Loucy (cell line): ENCODE results near the gene APBB2.

Source experiments
- H2AFZ ChIP-seq: fragments of 200-600 bp; sonication (generic); 2 replicates; pipeline ENCODE4 v1.6.0; 2016; ENCODE audit warnings: antibody characterized with exemption, mild to moderate bottlenecking, low read length, moderate library complexity
- H3F3A ChIP-seq: fragments of 200-600 bp; 2 replicates; pipeline ENCODE4 v1.6.0; 2016; ENCODE audit warnings: antibody characterized with exemption, low read depth, mild to moderate bottlenecking
- H3K27me3 ChIP-seq: fragments of 200-600 bp; sonication (generic); 2 replicates; pipeline ENCODE4 v1.6.1; 2014; ENCODE audit warnings: low read length, mild to moderate bottlenecking; ENCODE audit not compliant: insufficient read depth, poor library complexity, severe bottlenecking
- H3K36me3 ChIP-seq: fragments of 200-600 bp; sonication (generic); 2 replicates; pipeline ENCODE4 v1.6.1; 2016; ENCODE audit warnings: low read length; ENCODE audit not compliant: insufficient read depth
- H3K4me1 ChIP-seq: fragments of 200-600 bp; sonication (generic); 2 replicates; pipeline ENCODE4 v1.5.1; 2014; ENCODE audit warnings: low read length, mild to moderate bottlenecking; ENCODE audit not compliant: insufficient read depth, poor library complexity, severe bottlenecking
- H3K4me2 ChIP-seq: fragments of 200-600 bp; sonication (generic); 2 replicates; pipeline ENCODE4 v1.6.0; 2014; ENCODE audit warnings: antibody characterized with exemption, low read length, low read depth, mild to moderate bottlenecking; ENCODE audit not compliant: poor library complexity, severe bottlenecking
- H3K4me3 ChIP-seq: fragments of 200-600 bp; sonication (generic); 2 replicates; pipeline ENCODE4 v1.5.1; 2014; ENCODE audit warnings: low read length, mild to moderate bottlenecking, mixed read lengths; ENCODE audit not compliant: poor library complexity, severe bottlenecking
- H3K79me2 ChIP-seq: fragments of 200-600 bp; sonication (generic); 2 replicates; pipeline ENCODE4 v1.6.1; 2014; ENCODE audit warnings: low read length; ENCODE audit not compliant: insufficient read depth
- H3K9ac ChIP-seq: fragments of 200-600 bp; sonication (generic); 2 replicates; pipeline ENCODE4 v1.6.0; 2014; ENCODE audit warnings: mild to moderate bottlenecking, low read depth, low read length, moderate library complexity; ENCODE audit not compliant: poor library complexity, severe bottlenecking
- H3K9me2 ChIP-seq: fragments of 200-600 bp; sonication (generic); replicated peaks from 2 replicates; pipeline ENCODE4 v1.6.1; 2016; ENCODE audit warnings: low read depth, low read length, mixed read lengths
- H3K9me3 ChIP-seq: fragments of 200-600 bp; sonication (generic); 2 replicates; pipeline ENCODE4 v1.6.1; 2014; ENCODE audit warnings: mild to moderate bottlenecking, antibody characterized with exemption, low read length, low read depth; ENCODE audit not compliant: insufficient read depth
- H4K20me1 ChIP-seq: fragments of 200-600 bp; sonication (generic); 2 replicates; pipeline ENCODE4 v1.6.0; 2014; ENCODE audit warnings: antibody characterized with exemption, low read length, mild to moderate bottlenecking; ENCODE audit not compliant: insufficient read depth, poor library complexity, severe bottlenecking
- EZH2phosphoT487 ChIP-seq: fragments of 200-600 bp; IDR thresholded peaks from 2 replicates; pipeline ENCODE4 v1.6.1; 2018; ENCODE audit warnings: antibody characterized with exemption, mild to moderate bottlenecking, moderate library complexity, borderline replicate concordance
- TF ChIP-seq, protein P1 (sequence below): fragments of 200-600 bp; sonication (generic); conservative IDR thresholded peaks from 2 replicates; pipeline ENCODE4 v1.5.1; 2014; ENCODE audit warnings: mild to moderate bottlenecking, antibody characterized with exemption, low read length

APBB2 gene

DNA sequence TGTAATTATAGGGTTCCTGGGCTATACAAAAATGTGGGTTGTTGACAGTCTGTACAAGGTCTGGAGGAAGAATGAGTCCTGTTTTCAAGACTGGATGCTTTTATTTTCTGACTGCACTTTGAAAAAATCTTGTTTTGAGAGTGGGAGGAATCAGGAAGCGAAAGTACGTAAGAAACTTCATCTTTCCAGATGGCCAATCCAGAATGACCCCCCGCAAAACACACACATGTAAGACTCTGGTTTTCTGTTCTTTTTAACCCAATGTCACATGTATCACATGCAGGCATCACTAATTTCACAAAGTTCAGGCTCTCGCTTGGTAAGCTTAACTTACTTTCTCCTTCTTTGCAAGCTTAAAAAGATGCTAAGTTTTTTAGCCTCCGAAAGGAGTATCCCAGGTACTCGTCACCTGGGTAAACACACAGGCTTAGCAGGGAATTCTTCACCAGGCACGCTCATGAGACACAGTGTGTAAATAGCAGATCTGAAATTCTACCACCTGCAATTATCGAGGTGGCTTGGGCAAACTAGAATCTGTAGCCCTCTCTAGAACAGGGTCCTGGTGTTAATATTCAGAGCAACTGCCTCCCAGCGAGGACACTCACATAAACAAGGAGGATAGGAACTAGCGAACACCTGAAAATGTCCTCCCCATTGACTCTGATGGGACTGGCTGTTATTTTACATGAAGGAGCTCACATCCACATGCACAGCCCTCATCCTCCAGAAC is 373.9 kb downstream of the APBB2 start:
- H3K36me3 ChIP-seq: no peaks in the 10 kb centered on the region
- H3K9me2 ChIP-seq: no peaks in the 10 kb centered on the region
- no peak overlapping the region for H3K4me3 ChIP-seq
- no peaks in the 10 kb centered on the region for H3K27me3 ChIP-seq
- no peak overlapping the region for H2AFZ ChIP-seq
- H3F3A ChIP-seq: no peaks in the 10 kb centered on the region
- no peak overlapping the region for H3K9ac ChIP-seq
- no peak overlapping the region for H3K4me2 ChIP-seq
- no peaks in the 10 kb centered on the region for H3K79me2 ChIP-seq
- no peaks in the 10 kb centered on the region for H3K4me1 ChIP-seq
- H3K9me3 ChIP-seq: no peaks in the 10 kb centered on the region
- no peaks in the 10 kb centered on the region for H4K20me1 ChIP-seq
- no peak for TF ChIP-seq EZH2phosphoT487
- TF ChIP-seq, protein P1, sequence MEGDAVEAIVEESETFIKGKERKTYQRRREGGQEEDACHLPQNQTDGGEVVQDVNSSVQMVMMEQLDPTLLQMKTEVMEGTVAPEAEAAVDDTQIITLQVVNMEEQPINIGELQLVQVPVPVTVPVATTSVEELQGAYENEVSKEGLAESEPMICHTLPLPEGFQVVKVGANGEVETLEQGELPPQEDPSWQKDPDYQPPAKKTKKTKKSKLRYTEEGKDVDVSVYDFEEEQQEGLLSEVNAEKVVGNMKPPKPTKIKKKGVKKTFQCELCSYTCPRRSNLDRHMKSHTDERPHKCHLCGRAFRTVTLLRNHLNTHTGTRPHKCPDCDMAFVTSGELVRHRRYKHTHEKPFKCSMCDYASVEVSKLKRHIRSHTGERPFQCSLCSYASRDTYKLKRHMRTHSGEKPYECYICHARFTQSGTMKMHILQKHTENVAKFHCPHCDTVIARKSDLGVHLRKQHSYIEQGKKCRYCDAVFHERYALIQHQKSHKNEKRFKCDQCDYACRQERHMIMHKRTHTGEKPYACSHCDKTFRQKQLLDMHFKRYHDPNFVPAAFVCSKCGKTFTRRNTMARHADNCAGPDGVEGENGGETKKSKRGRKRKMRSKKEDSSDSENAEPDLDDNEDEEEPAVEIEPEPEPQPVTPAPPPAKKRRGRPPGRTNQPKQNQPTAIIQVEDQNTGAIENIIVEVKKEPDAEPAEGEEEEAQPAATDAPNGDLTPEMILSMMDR: no peak

GRCh38 chr4:40838742-40839141 is 375.6 kb downstream of the APBB2 start:
- Histone ChIP-seq H3K9me2 (no peaks in the 10 kb centered on the region), H3K9me3 (no peaks in the 10 kb centered on the region), H3K4me1 (no peaks in the 10 kb centered on the region), H3K4me2 (no peak overlapping the region), H3F3A (no peaks in the 10 kb centered on the region), H3K36me3 (no peaks in the 10 kb centered on the region), H3K9ac (no peak overlapping the region), H2AFZ (no peak overlapping the region), H3K4me3 (no peak overlapping the region), H4K20me1 (no peaks in the 10 kb centered on the region), H3K79me2 (no peaks in the 10 kb centered on the region), H3K27me3 (no peaks in the 10 kb centered on the region)
- TF ChIP-seq, protein P1: peak; percentile 24
- no peak for TF ChIP-seq EZH2phosphoT487

DNA sequence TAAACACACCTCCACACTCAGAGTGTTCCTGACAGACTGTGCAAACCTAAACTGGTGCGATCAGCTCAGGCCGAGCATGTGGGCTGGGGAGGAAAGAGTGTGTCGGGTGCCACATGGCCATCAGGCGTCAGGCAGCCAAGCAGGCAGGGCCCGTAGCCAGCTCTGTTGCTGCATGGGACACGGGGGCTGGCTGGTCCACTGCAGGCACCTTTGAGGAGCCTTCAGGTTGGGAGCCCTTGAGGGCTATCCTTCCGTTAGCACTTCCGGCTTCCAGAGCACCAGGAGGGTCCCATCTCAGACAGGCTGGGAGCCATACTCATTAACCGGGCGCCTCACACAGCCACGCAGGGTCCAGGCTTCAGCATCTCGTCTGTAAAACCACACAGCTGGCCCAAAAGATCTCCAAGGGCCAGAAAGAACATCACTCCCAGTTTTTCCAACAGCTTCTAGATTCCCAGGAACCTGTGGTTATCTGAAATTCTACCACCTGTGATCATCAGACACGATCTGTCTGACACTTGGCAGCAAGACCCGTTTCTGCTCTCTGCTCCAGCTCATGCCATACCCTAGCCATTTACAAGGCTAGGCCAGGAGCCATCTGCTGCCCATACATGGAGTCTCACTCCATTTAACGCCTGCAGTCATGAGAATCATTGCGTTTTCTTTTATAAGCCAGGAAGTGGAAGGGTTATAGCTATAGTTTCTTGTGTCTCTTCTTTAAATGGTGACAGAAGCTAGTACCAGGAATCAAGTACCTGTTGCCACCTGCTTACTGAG is 377.1 kb downstream of the APBB2 start:
- Histone ChIP-seq H3K4me2 (no peak overlapping the region), H3K4me3 (no peak overlapping the region), H3K9me2 (no peaks in the 10 kb centered on the region), H3K27me3 (no peaks in the 10 kb centered on the region), H3K9me3 (no peaks in the 10 kb centered on the region), H4K20me1 (no peaks in the 10 kb centered on the region), H3K9ac (no peak overlapping the region), H3K4me1 (no peaks in the 10 kb centered on the region), H3F3A (no peaks in the 10 kb centered on the region), H3K79me2 (no peaks in the 10 kb centered on the region), H3K36me3 (no peaks in the 10 kb centered on the region), H2AFZ (peak overlapping the region; percentile 6; the same call in 1 of the 2 replicates)
- TF ChIP-seq EZH2phosphoT487: no peak
- TF ChIP-seq, protein P1: no peak
